GM18508 (cell line): ENCODE measurements around the gene RUNX2.

ENCODE experiments used
- ATAC-seq: cut with Tn5 transposase; IDR thresholded peaks from one replicate; pipeline ENCODE4 v1.9.1; 2021; ENCODE audit warnings: moderate number of reproducible peaks; ENCODE audit not compliant: insufficient read depth, unreplicated experiment

RUNX2 gene

DNA sequence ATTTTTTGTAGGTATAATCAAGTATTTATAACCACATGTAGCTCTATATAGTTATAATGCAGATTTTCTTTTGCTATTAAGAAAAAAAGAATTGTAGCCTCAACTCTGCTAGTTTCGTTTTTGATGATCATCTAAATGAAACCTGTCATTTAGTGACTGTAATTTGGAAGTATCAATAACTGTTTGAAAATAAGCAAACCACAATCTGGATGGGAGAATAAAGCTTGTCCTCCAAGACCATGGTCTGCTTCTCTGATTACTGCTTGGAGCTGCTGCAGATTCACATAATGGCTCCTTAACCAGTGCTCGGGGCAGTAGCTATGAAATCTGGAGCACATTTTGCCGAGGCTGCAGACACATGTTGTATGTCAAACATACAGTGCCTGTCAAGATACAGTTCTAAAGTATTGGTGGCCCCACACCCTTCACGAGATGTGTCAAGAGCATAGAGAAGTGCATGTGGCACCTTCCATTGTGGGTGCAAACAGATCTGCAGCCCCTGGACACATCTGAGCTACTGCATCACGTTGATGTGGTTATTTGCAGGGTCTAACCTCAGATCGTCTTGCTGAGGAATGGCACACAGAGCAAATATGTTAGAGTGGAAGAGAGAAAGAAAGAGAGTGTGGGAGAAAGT is 305.3 kb downstream of the RUNX2 start:
- no peak for ATAC-seq

DNA sequence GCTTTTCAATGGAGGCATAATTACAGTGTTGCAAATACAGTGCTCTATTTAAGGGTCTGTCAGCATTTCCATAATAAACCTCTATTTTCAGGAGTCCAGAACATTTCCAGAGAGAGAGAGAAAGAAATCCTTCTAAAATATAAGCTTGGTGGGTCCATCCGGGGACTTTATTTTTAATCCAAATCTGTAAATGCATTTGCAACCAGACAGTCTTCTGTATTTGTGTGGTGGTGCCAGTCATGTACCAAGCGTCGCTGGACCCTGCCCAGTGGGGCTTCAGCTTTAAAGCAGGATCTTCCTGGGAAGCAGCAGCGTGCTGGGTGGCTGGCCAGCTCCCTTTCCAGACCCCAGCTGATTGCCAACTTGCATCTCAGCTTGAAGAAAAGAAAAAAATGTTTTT is 306.1 kb downstream of the RUNX2 start:
- no peak for ATAC-seq

GRCh38 chr6:45635284-45635867 is 307.2 kb downstream of the RUNX2 start:
- no peak for ATAC-seq

- no peak for ATAC-seq
Measured at GRCh38 chr6:45637056-45637455, 308.9 kb downstream of the RUNX2 start.

DNA sequence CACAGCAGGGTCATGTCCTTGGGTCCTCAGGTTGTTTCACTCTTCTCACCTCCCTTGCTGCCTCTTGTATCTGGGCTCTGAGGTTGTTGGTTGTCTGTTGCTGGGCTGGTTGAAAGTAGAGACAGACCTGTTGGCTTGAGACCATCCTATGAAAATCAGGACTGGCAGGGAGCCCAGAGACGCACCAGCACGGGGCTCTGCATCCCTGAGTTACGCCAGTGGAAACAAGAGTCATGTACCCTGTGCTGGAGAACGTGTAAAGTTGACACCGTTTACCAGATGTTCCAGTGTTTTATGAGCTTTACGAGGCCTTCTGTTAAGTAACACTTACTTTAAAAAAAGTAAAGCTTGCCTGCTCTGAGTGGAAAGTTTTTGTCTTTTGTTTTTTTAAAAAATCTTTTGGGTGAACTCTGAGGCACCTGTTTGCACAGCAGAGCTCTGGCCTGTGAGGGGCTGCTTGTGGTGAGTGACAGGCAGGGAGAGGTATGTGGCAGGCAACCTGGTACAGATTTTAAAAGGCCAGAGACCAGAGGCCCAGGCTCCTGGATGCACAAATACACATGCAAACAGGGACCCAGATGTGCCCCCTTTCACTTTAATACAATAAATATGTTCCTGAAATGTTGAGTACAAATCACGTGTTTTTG is 309.6 kb downstream of the RUNX2 start:
- no peak for ATAC-seq

DNA sequence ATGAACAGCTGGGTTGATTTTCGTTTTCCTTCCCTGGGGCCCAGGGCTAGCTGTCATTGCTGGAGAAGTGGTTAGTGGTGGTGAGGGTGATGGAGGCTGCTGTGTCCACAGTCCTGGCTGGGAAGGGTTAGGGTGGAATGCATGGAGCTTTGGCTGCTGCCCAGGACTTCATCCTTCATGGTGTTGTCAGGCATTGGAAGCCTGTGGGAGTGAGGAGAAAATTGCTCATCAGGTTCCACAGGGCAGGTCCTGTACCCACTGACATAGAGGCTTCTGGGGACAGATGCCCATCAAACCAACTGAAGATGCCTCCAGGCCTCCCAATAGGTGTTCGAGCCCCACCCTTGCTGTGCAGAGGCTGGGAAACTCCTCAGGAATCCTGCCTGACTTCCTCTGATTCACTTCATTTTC is 312.0 kb downstream of the RUNX2 start:
- ATAC-seq: no peak

- no peak for ATAC-seq
Measured at GRCh38 chr6:45640811-45641210, 312.7 kb downstream of the RUNX2 start.

- no peak for ATAC-seq
Measured at GRCh38 chr6:45642331-45643125, 314.4 kb downstream of the RUNX2 start.

- no peak for ATAC-seq
Measured at GRCh38 chr6:45643126-45643525, 315.0 kb downstream of the RUNX2 start.

DNA sequence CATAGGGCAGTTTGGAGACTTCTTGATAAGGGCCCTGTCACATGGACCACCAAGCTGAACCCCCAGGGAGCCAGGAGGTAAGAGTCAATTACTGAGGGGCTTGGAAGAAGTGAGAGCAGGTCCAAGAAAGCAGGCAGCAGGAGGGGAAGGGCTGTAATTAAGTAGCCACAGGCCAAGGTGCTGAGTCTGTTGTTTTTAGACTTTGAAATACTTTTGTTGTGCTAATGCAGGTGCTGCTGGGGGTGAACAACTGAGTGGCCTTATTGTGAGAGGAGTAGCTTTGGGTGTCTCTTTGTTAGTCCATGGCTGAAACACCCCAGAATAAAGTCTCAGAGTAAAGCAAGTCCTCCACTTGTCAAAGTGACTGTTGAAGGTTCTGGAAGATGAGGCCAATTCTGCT is 316.6 kb downstream of the RUNX2 start:
- no peak for ATAC-seq

GRCh38 chr6:45645302-45645701 is 317.2 kb downstream of the RUNX2 start:
- no peak for ATAC-seq

- ATAC-seq: no peak
Measured at GRCh38 chr6:45647341-45648261, 319.5 kb downstream of the RUNX2 start.

DNA sequence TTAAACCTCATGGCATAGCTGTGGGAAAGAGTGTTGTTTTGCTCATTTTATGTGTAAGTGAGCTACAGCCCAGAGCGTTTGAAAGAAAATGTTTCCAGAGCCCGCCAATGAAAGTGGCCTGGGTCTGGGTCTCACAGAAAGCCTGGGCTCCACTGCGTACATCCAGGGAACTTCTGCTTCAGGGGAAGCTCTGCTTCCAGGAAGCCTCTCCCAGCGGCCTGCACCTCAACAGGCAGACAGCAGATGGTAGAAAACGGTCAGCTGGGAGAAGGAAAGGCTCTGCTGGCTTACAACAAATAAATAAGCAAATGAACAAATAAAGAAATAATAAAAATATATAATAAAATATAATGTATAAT is 320.1 kb downstream of the RUNX2 start:
- no peak for ATAC-seq

DNA sequence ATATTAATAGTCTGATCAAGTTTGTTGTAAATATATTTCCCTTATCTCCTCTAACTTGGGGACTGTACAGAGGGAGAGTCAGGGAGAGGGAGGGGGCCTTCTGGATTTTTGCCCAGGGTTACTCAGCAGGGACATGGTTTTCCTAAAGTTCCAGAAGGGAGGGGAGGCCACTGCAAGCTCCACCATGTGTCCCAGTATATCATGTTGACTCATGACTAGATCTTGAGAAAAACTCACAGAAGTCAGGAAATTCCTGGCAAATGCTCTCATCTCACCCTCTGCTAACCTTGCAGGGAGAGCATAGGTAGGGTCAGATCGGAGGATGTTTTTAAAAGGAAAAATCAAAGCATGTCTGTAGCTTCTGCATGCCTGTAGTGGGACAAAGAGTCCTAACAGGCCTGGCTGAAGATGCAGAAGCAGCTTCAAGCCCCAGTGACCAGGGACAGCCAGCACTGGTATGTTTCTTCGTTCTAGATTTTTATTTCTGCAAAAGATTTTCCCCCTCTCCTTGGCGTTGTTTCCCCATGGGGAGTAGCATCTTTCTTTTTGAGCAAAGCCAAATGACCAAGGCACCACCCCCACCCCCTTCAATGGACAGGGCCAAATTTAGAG is 322.5 kb downstream of the RUNX2 start:
- no peak for ATAC-seq

- no peak for ATAC-seq
Measured at GRCh38 chr6:45651301-45651700, 323.2 kb downstream of the RUNX2 start.

DNA sequence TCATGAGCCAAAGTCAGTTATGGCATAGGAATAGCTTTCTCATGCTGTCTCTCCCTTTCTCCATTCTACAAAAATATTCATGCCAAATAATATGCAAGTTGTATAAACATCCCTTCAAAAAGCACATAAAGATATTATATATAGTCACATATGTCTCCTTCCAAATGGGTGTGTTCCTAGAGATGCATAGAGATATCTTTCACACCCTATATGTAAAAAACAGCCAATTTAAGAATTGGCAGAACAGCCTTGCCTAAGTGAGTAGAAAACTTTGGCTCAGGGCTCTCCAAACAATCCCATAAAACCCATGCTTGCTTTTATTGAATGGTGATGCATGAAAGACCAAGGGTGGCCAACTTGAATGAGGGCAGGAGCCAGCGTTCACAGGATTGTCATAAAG is 324.3 kb downstream of the RUNX2 start:
- ATAC-seq: no peak

DNA sequence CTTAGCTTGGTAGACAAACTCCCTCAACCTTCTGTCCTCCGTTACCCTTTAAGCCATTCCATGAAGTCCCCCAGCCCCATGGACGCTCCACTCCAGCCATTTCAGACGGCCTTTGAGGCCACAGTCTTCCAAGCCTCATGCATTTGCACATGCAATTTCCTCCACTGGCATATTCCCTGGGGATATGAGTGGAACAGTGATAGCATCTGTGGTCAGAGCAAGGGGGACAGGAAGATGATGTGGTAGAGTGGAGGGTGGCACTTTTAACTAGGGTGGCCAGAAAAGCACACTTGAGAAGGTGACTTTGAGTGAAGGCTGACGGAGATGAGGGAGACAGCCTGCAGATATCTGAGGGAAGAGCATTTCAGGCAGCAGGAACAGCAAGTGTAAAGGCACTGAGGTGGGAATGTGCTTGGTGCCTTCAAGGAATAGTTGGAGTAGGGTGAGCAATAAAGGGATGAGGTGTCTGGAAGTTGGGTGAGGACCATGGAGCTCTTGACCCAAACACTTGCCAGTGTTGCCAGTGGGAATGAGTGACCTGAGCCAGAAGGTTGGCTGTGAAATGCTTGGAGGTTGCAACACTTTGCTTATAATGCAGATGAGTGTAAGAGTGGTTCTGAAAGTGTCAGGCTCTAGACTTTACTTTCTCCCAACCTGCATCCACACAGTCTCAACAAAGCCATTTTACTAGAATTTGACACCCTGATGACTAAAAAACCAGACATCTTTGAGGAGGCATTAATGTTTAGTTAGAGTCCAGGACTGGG is 325.2 kb downstream of the RUNX2 start:
- no peak for ATAC-seq

DNA sequence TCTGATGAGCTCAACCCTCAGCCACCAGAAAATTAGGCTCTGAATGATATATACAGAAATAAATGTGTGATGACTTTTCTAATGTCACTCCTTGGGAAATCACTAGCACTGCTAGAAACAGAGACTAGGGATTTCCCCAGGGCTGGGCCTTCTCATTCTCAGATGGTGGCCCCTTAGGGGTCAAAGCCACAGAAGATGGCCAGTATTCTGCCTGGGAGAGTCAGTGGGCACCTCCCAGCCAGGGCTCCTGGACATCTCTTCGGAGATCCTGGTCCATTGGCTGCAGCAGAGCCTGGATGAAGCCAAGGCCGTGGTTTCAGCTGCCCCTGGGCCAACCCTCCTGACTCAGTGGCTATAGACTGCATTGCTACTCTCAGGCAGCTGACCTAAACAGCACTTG is 326.5 kb downstream of the RUNX2 start:
- ATAC-seq: no peak
